ENCODE measurements around the gene RASD2.

The RASD2 gene

GRCh38 chr22:35586771-35587170 is 46.1 kb downstream of the RASD2 start:
- no peak for DNase-seq (ENCODE audit: low read depth)

- no peak for DNase-seq (ENCODE audit: low read depth)
These were observed 46.8 kb downstream of the RASD2 start for GRCh38 chr22:35587447-35587870.

- DNase-seq (ENCODE audit: low read depth), result no peak
These were observed 47.3 kb downstream of the RASD2 start for GRCh38 chr22:35587896-35588295.

GRCh38 chr22:35589071-35589755 is 48.6 kb downstream of the RASD2 start:
- peak; percentile 39 for DNase-seq (ENCODE audit: low read depth)

GRCh38 chr22:35589756-35590093 is 49.1 kb downstream of the RASD2 start:
- DNase-seq (ENCODE audit: low read depth), result no peak

GRCh38 chr22:35590634-35591295 is 50.1 kb downstream of the RASD2 start:
- DNase-seq (ENCODE audit: low read depth), result no peak

GRCh38 chr22:35591714-35592417 is 51.2 kb downstream of the RASD2 start:
- no peak for DNase-seq (ENCODE audit: low read depth)

- no peak for DNase-seq (ENCODE audit: low read depth)
These were observed 51.9 kb downstream of the RASD2 start for GRCh38 chr22:35592418-35592967.

- DNase-seq (ENCODE audit: low read depth), result no peak
These were observed 52.6 kb downstream of the RASD2 start for GRCh38 chr22:35593071-35593890.

- DNase-seq (ENCODE audit: low read depth), result no peak
These were observed 53.4 kb downstream of the RASD2 start for GRCh38 chr22:35593891-35594470.

- DNase-seq (ENCODE audit: low read depth), result no peak
These were observed 54.1 kb downstream of the RASD2 start for GRCh38 chr22:35594686-35595085.

GRCh38 chr22:35596821-35597220 is 56.2 kb downstream of the RASD2 start:
- DNase-seq (ENCODE audit: low read depth), result no peak

- no peak for DNase-seq (ENCODE audit: low read depth)
These were observed 57.2 kb downstream of the RASD2 start for GRCh38 chr22:35597692-35598395.

GRCh38 chr22:35598396-35598710 is 57.7 kb downstream of the RASD2 start:
- no peak for DNase-seq (ENCODE audit: low read depth)

GRCh38 chr22:35599364-35599763 is 58.7 kb downstream of the RASD2 start:
- DNase-seq (ENCODE audit: low read depth), result no peak

GRCh38 chr22:35600476-35600875 is 59.8 kb downstream of the RASD2 start:
- no peak for DNase-seq (ENCODE audit: low read depth)

- no peak for DNase-seq (ENCODE audit: low read depth)
These were observed 60.5 kb downstream of the RASD2 start for GRCh38 chr22:35601013-35601580.

GRCh38 chr22:35601743-35602615 is 61.3 kb downstream of the RASD2 start:
- no peak for DNase-seq (ENCODE audit: low read depth)
